HFF-Myc (cell line): Measurements from ENCODE around the gene HNRNPA2B1.

Experiments used
- DNase-seq: peaks from one replicate; pipeline ENCODE4 v3.0.0-alpha.2; 2011; ENCODE audit warnings: low read depth; ENCODE audit errors: extremely low read depth
- H3K4me3 ChIP-seq: replicated peaks from 2 replicates; pipeline ENCODE4 v1.5.1; 2011; ENCODE audit warnings: low read depth, mild to moderate bottlenecking, control low read depth, low read length
- TF ChIP-seq, protein P1 (sequence below): IDR thresholded peaks from 2 replicates; pipeline ENCODE4 v1.5.1; 2012; ENCODE audit warnings: mild to moderate bottlenecking, low read depth, low read length, control low read depth; ENCODE audit errors: missing control alignments

The HNRNPA2B1 gene

DNA sequence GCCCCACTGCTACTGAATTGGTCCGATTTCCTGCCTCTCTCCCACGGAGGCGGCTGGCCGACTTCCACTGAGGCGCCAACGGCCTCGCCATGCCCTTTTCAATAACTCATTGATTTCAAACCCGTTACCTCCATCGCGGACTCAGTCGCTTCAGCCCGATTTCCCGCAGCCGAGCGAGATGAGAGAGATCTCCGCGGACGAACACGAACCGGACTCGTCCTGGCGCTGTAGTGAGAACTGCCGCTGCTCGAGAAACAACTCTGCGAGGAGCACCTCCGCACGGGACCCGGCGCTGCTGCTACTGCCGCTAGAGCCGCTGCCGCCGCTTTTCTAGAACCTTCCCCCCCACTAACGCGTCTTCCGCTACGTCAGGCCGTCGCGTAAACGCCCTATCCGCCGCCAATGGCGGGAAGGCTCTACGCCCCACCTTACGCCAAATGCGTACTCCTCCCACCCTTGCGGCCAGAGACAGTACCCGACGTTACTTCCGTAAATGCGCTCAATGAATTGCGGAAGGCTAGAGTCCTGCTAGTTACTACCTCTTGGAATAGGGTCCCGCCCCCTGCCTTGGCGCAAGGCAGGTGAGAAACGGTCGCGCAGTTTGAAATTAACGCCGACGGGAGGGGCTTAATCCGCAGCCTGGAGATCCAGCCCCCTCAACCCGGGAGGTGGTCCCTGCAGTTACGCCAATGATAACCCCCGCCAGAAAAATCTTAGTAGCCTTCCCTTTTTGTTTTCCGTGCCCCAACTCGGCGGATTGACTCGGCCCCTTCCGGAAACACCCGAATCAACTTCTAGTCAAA, at the start of gene HNRNPA2B1:
Gene HNRNPA2B1, minus strand, starts transcription at position 303 of the 803 bp plus-strand sequence. Its CDS starts 169 bp downstream, at position 134.
- peak within 1 kb of the TSS; percentile 87 for H3K4me3 ChIP-seq
- DNase-seq = peak; percentile 92
- TF ChIP-seq, protein P1, sequence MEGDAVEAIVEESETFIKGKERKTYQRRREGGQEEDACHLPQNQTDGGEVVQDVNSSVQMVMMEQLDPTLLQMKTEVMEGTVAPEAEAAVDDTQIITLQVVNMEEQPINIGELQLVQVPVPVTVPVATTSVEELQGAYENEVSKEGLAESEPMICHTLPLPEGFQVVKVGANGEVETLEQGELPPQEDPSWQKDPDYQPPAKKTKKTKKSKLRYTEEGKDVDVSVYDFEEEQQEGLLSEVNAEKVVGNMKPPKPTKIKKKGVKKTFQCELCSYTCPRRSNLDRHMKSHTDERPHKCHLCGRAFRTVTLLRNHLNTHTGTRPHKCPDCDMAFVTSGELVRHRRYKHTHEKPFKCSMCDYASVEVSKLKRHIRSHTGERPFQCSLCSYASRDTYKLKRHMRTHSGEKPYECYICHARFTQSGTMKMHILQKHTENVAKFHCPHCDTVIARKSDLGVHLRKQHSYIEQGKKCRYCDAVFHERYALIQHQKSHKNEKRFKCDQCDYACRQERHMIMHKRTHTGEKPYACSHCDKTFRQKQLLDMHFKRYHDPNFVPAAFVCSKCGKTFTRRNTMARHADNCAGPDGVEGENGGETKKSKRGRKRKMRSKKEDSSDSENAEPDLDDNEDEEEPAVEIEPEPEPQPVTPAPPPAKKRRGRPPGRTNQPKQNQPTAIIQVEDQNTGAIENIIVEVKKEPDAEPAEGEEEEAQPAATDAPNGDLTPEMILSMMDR = no peak

- H3K4me3 ChIP-seq = no peak overlapping the region
- no peak for DNase-seq
- TF ChIP-seq, protein P1 = no peak
Measured at GRCh38 chr7:26250239-26250638, 49.7 kb upstream of the HNRNPA2B1 start.

- TF ChIP-seq, protein P1 = no peak
- no peak overlapping the region for H3K4me3 ChIP-seq
- no peak for DNase-seq
Measured at GRCh38 chr7:26245150-26245549, 44.6 kb upstream of the HNRNPA2B1 start.

GRCh38 chr7:26238032-26238431, 37.5 kb upstream of the HNRNPA2B1 start:
- H3K4me3 ChIP-seq = no peak overlapping the region
- DNase-seq = no peak
- TF ChIP-seq, protein P1 = no peak

- DNase-seq = no peak
- TF ChIP-seq, protein P1 = no peak
- H3K4me3 ChIP-seq = no peak overlapping the region
Measured at GRCh38 chr7:26237035-26237807, 36.7 kb upstream of the HNRNPA2B1 start.

DNA sequence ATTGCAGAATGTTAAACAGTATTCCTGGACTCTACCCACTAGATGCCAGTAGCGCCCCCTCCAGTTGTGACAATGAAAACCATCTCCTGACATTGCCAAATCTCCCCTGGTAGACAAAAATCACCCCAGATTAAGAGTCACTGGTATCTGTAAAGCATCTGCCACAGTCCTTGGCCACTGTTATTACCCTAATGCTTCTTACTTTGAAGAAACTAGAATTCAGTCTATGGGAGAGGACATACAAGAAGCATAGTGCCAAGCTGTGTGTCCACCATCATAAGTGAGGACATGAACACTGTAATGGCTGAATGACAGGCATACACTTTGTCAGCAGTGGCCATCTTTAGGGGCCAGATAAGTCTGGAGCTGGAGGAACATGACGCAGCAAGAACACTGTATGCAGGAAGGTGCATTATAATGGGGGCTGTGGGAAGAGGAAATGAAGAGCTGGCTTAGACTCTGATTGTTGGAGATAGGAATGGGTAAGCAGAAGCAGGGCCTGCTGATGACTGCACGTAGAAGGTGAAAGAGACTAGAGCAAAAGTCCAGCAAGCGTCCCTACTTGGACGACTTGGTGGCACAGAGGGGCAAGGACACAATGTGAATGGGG, 33.5 kb upstream of the HNRNPA2B1 start:
- TF ChIP-seq, protein P1 = no peak
- DNase-seq = no peak
- H3K4me3 ChIP-seq = no peak overlapping the region
